IPS-15b (cell line): ENCODE results near the gene KCTD12.
"Not testable (repeated sequence)": the region's sequence is repeated elsewhere in the genome, so short reads cannot be mapped to it uniquely, and the experiment has no call there.

Experiments used
- H3K27me3 ChIP-seq: one replicate; pipeline ENCODE4 v1.6.1; 2013; ENCODE audit warnings: low read length; ENCODE audit not compliant: control insufficient read depth, insufficient read depth
- H3K36me3 ChIP-seq: one replicate; pipeline ENCODE4 v1.6.1; 2013; ENCODE audit warnings: low read length; ENCODE audit not compliant: control insufficient read depth, insufficient read depth
- H3K4me1 ChIP-seq: one replicate; pipeline ENCODE4 v1.6.1; 2013; ENCODE audit warnings: mild to moderate bottlenecking, low read length; ENCODE audit not compliant: control insufficient read depth, insufficient read depth
- H3K4me3 ChIP-seq: one replicate; pipeline ENCODE4 v1.5.1; 2013; ENCODE audit warnings: low read depth, low read length
- H3K9ac ChIP-seq: one replicate; pipeline ENCODE4 v1.6.1; 2013; ENCODE audit warnings: low read depth, mild to moderate bottlenecking, low read length
- H3K9me3 ChIP-seq: one replicate; pipeline ENCODE4 v1.6.1; 2013; ENCODE audit warnings: mild to moderate bottlenecking, low read length; ENCODE audit not compliant: control insufficient read depth, insufficient read depth

The KCTD12 gene

DNA sequence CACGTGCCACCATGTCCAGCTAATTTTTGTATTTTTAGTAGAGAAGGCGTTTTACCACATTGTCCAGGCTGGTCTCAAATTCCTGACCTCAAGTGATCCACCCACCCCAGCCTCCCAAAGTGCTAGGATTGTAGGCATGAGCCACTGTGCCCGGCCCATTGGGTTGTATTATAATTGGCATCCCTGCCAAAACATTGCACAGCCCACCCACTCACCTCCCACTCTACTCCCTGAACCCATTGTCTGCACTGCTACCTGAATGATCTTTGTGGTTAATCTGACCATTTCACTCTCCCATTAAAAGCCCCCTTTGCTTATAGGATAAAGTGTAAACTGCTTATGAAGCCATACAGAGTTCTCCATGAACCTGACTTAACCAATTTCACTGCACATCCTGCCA is 26.3 kb upstream of the KCTD12 start:
- H3K4me3 ChIP-seq: no peak overlapping the region
- no peaks in the 10 kb centered on the region for H3K9me3 ChIP-seq
- no peaks in the 10 kb centered on the region for H3K27me3 ChIP-seq
- H3K36me3 ChIP-seq: no peaks in the 10 kb centered on the region
- no peaks in the 10 kb centered on the region for H3K4me1 ChIP-seq
- no peak overlapping the region for H3K9ac ChIP-seq

DNA sequence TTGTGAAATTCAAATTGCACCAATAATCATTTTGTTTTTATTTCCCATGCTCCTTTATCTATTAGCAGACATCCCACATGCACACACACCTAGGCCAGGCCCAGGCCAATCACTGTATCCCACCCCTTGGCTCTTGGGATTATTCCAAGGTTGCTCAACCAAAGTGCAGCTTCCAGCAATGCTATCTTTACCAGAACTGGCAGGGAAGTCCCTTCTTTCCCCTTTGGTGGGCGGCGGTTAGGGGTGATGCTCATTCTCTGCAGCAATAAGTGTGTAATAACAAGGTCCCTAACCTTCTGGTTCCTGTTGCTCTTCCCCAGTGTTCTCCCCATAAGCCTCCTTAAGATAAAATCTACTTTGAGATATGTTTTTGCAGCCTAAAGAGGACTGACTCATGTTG is 18.3 kb upstream of the KCTD12 start:
- Histone ChIP-seq H3K4me3 (no peak overlapping the region), H3K9me3 (no peaks in the 10 kb centered on the region), H3K4me1 (no peaks in the 10 kb centered on the region), H3K36me3 (no peaks in the 10 kb centered on the region), H3K27me3 (no peaks in the 10 kb centered on the region), H3K9ac (no peak overlapping the region)

DNA sequence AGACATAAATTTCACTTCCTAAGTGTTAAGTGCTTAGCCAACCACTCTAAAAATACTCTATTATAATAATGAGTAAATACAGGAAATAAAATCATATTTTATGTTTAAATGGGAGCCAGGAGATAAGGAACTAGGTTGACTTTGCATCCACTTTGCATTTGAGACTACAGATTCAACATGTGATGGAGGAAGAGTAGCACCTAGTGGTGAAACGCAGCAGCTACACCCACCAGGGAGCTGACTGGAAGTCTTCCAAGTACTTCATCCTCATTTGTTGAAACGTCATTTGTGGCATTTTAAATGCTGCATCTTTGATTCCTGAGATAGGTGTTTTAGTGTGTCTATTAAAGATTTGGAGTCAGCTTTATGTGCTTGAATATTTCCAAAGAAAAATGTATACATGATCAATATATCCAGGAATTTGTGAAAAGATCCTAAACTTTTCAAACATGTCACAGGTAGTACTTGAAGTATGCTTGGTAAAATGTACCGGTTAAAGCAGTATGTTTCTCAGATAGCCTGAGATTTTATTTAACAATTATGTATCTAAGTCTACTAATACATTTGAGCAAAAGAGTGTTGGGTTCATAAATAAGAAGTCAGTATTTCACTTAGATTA is 17.4 kb upstream of the KCTD12 start:
- no peak overlapping the region for H3K9ac ChIP-seq
- no peaks in the 10 kb centered on the region for H3K4me1 ChIP-seq
- H3K27me3 ChIP-seq: no peaks in the 10 kb centered on the region
- H3K36me3 ChIP-seq: no peaks in the 10 kb centered on the region
- H3K9me3 ChIP-seq: no peaks in the 10 kb centered on the region
- no peak overlapping the region for H3K4me3 ChIP-seq

DNA sequence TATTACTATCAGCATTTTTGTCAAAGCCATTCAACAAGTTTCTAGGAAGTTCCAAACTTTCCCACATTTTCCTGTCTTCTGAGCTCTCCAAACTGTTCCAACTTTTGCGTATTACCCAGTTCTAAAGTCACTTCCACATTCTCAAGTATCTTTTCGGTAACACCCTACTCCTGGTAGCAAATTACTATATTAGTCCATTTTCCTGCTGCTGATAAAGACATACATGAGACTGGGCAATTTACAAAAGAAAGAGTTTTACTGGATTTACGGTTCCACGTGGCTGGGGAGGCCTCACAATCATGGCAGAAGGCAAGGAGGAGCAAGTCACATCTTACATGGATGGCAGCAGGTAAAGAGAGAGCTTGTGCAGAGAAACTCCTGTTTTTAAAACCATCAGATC is 12.9 kb upstream of the KCTD12 start:
- H3K9me3 ChIP-seq, H3K9ac ChIP-seq, H3K27me3 ChIP-seq: not testable (repeated sequence)

DNA sequence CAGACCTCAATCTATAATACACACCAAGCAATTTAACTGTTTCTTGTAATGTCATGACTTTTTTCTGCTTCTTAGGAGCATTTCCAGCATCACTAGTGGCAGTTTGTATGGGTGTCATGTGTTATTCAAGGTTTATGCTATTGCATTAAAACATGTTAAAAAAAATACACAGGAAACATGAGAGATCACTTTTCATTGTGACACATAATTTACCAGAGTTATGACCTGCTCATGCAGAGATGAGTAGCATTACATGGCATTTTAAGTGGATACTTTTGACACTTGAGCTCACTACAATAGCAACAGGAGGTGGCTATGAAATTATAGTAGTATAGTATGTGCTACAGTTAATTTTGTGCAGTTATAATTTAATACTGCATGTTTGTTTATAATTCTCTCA is 11.0 kb upstream of the KCTD12 start:
- H3K4me3 ChIP-seq, H3K9ac ChIP-seq, H3K9me3 ChIP-seq, H3K4me1 ChIP-seq, H3K27me3 ChIP-seq, H3K36me3 ChIP-seq: not testable (repeated sequence)

More for the DNA sequence above, 12.9 kb upstream of the KCTD12 start:
- H3K4me1 ChIP-seq, H3K4me3 ChIP-seq, H3K36me3 ChIP-seq: not testable (repeated sequence)

DNA sequence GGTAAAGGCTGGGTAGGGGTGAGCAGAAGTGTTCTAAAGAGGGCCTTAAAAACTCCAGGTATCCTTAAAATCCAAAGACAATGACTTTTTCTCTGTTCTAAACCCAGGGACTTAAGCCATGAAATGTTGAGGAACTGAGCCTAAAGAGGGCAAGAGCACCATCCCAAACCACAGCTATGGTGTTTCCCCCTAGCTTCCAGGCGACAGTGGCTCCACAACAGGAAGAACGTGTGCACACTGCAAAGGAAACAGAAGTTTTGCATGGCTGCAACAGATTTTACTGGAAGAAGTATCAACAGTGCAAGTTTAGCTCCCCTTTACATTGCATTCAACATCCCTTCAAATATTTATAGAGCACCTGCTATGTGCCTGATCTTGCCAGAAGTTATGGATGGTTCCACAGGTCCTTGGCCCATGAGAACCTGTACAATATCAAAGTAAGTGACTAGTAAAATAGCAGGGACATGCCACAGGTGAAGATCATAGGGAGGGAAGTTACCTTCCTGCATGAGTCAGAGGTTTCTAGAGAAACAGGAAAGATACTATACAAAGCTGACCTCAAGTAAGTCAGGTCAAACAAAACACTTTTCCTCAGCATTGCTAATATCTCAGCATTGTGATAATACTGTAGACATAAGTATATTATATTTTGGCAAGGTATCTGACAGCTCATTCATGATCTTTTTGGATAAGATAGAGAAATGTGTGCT is 8.4 kb upstream of the KCTD12 start:
- no peak overlapping the region for H3K9ac ChIP-seq
- no peaks in the 10 kb centered on the region for H3K36me3 ChIP-seq
- peaks cover 24% of the 10 kb centered on the region for H3K27me3 ChIP-seq

DNA sequence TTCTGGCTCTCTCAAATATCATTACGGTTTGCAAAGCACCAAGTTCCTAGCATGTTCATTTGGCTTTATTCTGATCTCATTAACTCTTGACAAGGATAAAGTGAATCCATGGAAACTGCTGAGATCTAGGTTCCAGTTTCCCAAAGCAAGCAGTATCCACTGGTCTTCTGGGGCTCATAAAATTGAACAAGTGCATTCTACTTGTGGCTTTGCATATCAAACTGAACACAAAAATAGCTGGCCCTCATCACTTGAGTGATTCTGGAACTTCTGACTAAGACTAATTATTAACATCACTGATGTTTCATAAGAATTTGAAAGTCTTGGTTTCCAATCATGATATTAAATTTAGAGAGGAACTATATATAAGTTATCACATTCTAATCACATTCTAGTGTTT is 6.3 kb upstream of the KCTD12 start:
- Histone ChIP-seq H3K9me3 (no peaks in the 10 kb centered on the region), H3K4me1 (no peaks in the 10 kb centered on the region), H3K36me3 (no peaks in the 10 kb centered on the region), H3K27me3 (peaks cover 45% of the 10 kb centered on the region), H3K9ac (no peak overlapping the region), H3K4me3 (no peak overlapping the region)

More for the DNA sequence above, 8.4 kb upstream of the KCTD12 start:
- Histone ChIP-seq H3K9me3 (no peaks in the 10 kb centered on the region), H3K4me1 (no peaks in the 10 kb centered on the region), H3K4me3 (no peak overlapping the region)

DNA sequence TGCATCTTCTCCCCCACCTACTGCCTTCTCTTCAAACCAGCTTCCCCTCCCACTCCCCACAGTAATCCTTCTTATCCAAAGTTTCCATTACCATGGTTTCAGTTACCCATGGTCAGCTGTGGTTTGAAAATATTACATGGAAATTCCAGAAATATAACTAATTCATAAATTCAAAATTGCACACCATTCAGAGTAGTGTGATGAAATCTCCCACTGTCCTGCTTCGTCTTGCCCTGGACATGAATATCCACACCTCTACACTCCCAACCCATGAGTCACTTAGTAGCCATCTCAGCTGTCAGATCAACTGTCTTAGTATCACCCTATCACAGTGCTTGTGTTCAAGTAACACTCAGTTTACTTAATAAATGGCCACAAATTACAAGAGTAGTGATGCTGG is 3.8 kb upstream of the KCTD12 start:
- Histone ChIP-seq H3K4me3 (no peak overlapping the region), H3K4me1 (no peaks in the 10 kb centered on the region), H3K9me3 (no peaks in the 10 kb centered on the region), H3K9ac (no peak overlapping the region), H3K36me3 (no peaks in the 10 kb centered on the region), H3K27me3 (peaks cover 61% of the 10 kb centered on the region)

DNA sequence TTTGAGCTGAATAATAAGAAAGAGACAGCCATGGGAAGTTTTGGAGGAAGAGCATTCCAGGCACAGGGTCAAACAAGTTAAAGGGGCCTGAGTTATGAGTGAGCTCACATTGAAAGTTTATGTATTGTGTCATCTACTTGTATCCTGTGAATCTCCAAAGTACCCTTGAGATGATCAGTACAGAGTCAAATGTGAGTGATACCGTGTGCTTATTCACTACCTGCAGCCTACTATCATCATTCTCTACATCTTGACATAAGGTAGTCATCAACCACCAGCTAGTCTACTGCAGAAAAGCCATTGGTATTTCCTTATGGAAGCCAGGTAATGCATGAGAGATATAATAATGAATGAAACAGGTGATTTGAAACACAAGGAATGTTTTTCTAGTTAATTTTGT is 3.0 kb upstream of the KCTD12 start:
- H3K9ac ChIP-seq: no peak overlapping the region
- H3K9me3 ChIP-seq: no peaks in the 10 kb centered on the region
- H3K4me3 ChIP-seq: no peak overlapping the region
- H3K4me1 ChIP-seq: peaks cover 3% of the 10 kb centered on the region
- H3K27me3 ChIP-seq: peaks cover 63% of the 10 kb centered on the region
- H3K36me3 ChIP-seq: no peaks in the 10 kb centered on the region

DNA sequence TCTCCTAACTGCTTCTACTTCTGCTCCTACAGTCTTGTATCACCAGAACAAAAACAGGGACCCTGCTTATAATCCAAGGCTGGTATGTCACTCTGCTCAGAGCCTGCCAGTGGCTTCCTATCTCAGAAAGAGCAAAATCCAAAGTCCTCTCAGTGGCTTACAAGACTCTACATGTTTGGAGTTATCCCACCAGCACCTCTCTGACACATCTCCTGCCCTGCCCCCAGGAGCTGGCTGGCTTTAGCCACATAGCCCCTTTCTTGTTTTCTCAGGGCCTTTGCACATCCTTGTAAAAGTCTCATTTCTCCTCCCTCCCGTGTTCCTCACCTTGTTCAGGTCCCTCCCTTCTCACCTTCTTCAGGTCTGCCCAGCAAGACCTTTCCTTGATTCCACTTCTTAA is 2.2 kb upstream of the KCTD12 start:
- Histone ChIP-seq H3K4me3 (no peak overlapping the region), H3K9ac (no peak overlapping the region), H3K4me1 (peaks cover 3% of the 10 kb centered on the region), H3K9me3 (no peaks in the 10 kb centered on the region), H3K36me3 (no peaks in the 10 kb centered on the region), H3K27me3 (peaks cover 65% of the 10 kb centered on the region)

DNA sequence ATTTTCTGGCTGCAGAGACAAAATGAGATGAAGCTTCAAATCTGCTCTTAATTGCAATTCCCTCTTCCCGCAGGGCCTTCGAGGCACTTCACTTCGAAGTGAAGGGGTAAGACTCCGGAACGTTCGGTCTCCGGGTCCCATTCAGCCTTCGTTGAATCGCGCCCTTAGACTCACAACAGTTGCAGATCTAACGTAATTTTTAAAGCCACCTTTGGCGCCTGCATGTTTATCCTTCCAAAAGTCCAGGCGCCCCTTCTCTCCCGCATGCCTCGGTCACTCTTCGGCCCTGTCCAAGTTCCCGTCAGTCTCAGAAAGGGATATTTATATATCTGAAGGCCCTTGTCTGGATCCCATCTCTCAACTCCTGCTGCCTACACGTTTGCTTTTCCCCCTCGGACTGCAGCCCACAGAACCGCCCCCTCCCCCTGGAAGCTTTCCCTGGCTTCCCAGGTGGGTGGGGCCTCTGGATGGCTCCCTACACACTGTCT is 915 bp upstream of the KCTD12 start:
- H3K9ac ChIP-seq: no peak overlapping the region
- H3K9me3 ChIP-seq: no peaks in the 10 kb centered on the region
- no peaks in the 10 kb centered on the region for H3K36me3 ChIP-seq
- peaks cover 3% of the 10 kb centered on the region for H3K4me1 ChIP-seq
- peaks cover 64% of the 10 kb centered on the region for H3K27me3 ChIP-seq
- H3K4me3 ChIP-seq: peak overlapping the region; percentile 51

DNA sequence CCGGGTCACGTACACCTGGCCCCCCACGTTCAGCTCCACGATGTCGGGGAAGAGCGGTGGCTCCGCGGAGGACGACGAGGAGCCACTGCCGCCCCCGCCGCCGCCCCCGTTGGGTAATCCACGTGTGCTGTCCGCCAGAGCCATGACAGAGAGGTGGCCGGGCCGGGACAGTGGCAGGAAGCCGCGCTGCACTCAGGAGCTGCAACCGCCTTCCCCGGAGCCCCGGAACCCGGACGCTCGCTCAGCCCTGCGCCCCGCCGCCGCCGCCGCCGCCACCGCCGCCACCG is 257 bp downstream of the KCTD12 start:
- H3K36me3 ChIP-seq: no peaks in the 10 kb centered on the region
- H3K4me1 ChIP-seq: peaks cover 3% of the 10 kb centered on the region
- H3K9me3 ChIP-seq: no peaks in the 10 kb centered on the region
- H3K9ac ChIP-seq: no peak overlapping the region
- H3K27me3 ChIP-seq: peaks cover 60% of the 10 kb centered on the region
- peak overlapping the region; percentile 68 for H3K4me3 ChIP-seq
